GM21619 (cell line): ENCODE results near the gene ARHGEF26.

ENCODE experiments used
- ATAC-seq: cut with Tn5 transposase; IDR thresholded peaks from one replicate; pipeline ENCODE4 v1.9.1; 2021; ENCODE audit not compliant: unreplicated experiment

Gene ARHGEF26

DNA sequence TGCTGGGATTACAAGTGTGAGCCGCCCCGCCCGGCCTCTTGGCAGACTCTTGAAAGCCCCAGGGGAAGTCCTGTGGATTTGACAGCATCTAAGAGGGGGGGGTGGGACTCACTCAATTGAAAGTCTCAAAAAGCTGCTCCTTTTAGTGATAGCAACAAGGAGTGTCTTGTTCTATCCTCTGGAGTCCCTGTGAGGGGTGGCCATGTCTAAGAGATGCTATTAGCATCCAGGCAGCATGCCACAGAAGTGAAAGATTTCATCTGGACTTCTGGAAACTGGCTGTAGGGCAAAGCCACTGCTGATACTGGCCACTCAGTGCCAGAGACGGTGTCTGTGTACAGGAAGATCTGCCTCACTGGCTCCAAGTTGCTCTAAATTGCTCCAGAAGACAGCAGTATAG, 129.1 kb downstream of the ARHGEF26 start:
- no peak for ATAC-seq

DNA sequence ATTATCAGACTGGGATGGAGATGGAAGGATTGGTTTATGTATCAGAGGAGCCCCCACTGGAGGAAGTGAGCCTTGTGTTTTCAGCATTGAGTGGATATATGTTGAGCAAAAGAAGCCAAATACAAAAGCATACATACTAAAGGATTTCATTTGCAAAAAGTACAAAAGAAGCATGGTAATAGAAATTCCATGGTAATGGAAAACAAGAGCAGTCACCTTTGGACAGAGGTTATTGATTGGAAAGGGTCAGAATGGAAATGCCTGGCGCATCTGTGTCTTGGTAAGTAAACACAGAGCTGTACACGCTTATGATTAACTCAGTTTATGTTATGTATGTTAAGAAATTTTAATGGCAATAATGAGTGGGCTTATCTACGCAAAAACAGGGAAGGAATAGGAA, 130.4 kb downstream of the ARHGEF26 start:
- ATAC-seq, result no peak

DNA sequence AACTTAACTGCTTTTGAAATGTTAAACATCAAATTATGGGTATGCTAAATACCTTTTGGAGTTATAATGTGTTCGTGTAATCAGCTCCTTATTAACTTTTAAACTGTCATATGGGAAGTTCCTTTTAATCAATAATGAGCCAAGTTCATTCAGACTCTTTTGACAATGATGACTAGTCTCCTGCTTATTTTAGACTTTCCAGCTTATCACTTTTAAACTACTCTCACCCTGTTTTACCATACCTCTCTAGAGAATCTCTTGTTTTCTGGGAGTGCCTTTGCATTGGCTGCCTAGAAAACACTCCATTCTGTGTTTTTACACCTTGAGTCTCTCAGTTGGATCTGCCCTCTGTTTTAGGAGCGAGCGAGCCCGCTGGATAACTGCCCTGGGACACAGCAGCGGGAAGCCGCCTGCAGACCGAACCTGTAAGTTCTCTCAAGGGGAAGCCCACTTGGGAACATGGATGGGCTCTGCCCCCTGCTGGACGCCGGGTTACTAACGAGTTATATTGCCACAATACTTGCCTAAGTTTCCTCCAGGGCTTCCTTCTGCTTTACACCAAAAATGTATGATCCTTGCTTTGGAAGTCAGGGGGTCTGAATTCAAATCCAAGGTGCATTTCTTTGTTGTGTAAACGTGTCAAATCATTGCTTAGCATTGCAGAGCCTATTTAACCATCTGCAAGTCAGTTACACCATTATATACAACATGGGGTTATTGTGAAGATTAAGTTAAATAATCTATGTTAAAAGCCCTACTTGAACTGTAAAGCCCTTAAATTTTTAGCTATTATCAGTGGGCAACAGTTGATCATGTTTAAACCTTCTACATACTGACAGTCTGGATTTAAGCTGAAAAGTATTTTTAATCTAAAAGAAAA, 131.8 kb downstream of the ARHGEF26 start:
- peak; percentile 91 for ATAC-seq

DNA sequence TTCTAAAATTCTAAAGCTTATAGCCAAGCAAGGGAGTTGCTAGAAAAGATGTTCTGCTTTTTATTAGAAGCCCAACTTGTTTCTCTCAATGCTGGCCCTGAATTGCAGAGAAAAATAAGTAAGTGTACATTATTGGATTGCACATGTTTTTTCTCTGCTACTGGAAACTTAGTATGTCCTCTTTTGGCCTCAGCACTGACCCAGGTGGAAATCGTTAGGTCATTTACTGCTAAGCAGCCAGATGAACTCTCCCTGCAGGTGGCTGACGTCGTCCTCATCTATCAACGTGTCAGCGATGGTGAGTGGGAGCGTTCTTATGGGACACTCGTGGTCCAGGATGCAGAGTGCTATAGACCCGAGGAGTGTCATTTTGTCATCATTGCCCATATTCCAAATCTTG, 133.3 kb downstream of the ARHGEF26 start:
- ATAC-seq, result no peak

DNA sequence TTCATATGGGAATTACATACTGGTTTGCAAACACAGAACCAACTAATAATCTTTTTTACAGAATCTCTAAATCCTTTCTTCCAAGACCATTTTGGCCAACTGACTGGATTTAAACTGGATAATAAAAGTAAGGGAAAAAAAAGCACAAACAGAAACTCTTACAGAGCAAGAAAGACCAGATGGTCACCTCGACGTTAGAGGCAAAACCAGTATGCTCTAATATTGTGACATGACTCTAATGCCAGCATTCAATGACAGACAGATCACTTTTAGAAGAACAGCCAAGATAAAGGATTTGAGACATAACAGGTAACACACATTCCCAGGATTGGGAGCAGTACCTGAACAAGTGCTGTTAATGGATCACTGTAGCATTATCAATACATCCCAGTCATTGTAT, 152.2 kb downstream of the ARHGEF26 start:
- no peak for ATAC-seq

DNA sequence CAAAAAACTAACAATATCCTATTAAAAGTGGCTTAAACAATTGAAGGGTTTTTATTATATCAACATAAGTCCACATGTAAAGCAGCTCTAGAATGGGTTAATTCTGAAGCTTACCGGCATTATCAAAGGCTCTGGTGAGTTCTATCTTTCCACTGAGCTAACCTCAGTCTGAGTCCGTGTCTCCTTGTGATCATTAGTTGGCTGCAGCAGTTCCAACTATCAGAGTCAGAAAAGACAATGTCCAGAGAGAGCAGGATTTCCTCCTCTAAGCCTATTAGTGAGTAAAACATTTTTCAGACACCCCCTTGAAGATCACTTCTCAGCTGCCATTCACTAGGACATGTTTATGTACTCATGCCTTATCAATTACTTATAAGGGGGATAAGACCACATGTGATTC, 153.2 kb downstream of the ARHGEF26 start:
- ATAC-seq, result no peak

DNA sequence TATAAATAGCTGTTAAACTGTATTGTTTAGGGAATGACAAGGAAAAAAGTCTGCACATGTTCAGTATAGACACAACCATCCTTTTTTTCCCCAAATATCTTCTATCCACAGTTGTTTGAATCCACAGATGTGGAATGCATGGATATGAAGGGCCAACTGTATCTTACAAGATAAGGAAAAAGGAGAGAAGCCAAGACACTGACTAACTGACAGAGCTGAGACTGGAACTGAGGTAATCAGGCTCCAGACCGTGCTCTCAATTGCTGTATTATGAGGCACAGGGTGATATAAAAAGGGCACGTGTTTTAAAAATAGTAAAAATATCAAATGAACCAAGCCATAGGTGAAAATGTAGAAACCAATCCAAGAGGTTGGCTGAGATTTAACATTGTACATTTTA, 154.1 kb downstream of the ARHGEF26 start:
- no peak for ATAC-seq

DNA sequence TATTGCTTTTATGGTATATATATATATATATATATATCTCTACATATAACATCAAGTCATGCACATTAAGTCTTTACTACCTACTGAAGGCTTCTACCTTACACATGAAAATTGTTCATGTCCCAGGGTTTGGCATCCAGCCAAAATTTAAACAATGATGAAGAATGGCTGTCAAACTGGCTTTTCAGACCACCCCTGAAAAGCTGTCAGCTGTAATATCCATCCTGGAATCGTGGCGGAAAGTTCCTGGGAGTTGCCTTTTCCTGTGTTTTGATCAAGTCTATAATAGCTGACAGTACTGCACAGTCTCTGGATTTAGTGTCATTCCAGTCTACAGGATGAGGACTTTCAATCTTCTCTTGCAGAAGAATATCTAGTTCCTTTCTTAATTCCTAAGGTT, 154.8 kb downstream of the ARHGEF26 start:
- ATAC-seq, result no peak

DNA sequence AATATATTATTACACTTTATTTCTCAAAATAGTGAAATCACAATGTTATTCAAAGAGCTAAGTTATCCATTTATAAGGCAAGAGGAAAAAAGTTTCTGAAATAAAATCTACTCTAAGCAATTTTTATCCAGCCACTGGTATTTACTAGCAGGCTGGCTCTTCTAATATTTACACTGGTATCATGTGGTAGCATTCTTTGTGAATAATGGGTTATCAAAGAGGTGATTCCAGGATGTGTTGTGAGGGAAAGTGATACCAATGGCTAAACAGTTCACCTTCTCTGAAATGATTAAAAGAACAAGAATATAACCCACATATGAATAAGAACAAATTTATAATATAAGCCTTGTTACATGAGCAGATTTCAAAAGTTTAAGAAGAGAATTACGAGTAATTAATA, 159.0 kb downstream of the ARHGEF26 start:
- no peak for ATAC-seq

DNA sequence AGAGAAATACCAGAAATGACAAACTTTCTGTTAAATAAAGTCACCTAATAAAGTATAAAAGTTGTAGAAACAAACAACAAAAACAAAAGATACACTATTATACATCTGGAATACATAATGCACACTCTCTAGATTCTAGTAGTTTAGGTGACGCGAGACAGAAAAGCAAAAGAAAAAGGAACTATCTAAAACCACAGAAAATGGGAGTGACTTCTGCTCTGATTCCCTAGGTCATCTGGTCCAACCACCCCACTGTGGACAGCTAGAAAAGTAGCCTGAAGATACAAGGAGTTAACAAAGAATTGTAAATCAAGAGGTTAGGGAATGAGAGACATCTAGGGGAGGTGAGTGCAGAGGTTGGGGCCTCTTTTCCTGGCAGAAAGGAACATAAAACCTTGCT, 164.0 kb downstream of the ARHGEF26 start:
- ATAC-seq, result no peak

DNA sequence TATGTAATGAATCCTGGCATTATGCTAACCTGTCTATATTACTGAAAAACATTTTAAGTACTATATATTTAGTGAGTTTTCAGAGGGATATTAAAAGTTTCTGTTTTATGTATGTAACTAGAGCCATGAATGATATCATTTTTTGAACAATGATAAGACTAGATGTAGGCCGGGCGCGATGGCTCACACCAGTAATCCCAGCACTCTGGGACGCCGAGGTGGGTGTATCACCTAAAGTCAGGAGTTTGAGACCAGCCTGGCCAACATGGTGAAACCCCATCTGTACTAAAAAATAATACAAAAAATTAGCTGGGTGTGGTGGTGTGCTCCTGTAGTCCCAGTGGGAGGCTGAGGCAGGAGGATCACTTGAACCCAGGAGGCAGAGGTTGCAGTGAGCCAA, 169.0 kb downstream of the ARHGEF26 start:
- ATAC-seq, result no peak

DNA sequence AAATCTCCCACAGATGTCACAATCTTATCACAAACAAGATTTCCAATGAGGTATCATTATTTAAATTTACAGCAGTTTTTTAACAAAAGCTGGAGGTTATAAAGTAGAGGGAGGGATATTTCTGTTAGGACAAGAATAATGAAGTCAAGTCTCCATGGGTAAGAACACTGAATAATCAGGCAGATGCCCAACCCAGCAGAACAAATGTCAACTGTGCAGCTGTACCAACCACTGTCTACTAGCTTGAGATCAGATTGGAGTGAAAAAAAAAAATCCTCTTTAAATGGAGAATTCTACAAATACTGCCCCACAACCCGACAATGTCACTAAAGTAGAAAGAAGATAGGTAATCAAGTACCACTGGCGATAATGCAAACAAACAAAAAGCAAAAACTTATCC, 172.8 kb downstream of the ARHGEF26 start:
- no peak for ATAC-seq

DNA sequence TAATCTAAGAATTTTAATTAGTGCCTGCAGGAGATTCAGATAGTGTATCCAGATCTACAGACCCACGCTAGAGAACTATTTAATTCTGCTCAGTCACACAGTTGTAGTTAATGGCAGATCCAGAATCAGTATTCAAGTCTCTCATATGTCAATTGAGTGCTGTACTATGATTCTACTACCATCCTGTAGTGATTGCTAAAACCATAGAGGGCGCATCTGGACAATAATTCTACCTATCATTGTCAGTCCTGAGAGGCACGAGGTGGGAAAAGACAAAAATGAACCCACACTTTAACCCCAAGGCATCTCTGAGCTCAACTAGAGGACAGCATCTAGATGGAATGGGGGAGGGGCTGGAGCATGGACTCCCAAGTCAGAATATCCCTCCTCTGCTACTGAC, 180.4 kb downstream of the ARHGEF26 start:
- ATAC-seq, result no peak

DNA sequence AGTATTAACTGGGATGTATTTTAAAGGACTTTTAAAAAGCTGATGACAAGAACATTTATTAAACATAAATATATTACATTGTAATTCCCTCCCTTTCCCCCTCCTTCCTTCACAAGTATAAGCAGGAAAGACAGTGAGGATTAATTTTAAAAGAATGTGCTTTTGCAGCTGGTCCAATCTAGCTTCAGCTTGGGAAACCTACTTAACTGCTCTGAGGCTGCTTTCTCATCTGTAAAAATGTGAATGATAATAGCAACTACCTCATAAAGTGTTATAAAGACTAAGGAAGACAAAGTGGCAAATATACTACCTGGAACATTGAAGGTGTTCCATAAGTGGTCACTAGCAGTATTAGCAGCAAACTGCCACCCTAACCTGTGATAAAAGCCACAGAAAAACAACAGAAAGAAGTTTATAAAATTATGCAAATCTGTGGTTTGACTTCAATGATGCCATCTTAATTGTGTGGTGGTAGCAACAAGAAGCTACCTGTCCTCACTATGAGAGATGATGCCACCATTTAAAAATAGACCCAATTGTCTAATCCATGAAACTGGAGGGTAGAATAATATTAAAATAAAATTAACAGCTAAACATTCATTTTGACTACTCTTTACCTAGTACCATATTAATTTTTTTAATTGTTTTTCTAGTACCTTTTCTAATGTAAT, 183.1 kb downstream of the ARHGEF26 start:
- no peak for ATAC-seq

DNA sequence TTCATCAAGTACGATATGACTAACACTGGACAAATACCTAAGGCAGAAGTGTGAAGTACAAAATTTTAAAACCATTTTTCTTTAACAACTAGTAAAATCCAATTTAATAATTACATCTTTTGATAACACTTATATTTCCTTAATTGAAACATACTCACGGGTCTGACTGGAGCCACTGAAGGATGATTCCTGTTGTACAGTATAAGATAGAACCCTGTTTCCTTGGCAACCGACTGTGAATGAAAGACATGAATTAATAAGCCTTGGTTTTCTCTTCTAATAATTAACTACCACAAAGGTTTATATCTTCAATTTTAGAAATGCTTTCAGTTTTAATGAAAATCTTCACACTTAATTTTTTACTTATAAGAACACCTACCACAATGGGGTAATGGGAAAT, 183.7 kb downstream of the ARHGEF26 start:
- peak; percentile 61 for ATAC-seq

DNA sequence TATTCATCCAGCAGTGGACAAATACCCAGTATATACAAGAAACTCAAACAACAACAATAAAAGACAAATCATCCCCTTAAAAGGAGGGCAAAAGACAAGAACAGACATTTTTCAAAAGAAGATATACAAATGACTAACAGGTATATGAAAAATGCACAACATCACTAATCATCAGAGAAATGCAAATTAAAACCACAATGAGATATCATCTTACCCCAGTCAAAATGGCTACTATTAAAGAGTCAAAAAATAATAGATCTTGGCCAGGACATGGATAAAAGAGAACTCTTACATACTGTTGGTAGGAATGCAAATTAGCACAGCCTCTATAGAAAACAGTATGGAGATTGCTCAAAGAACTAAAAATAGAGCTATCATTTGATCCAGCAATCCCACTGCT, 186.2 kb downstream of the ARHGEF26 start:
- ATAC-seq, result no peak
